GM12873 (cell line): Measurements from ENCODE around the gene ITM2B.

Experiments used
- TF ChIP-seq, protein P1 (sequence below): IDR thresholded peaks from 2 replicates; pipeline ENCODE4 v1.5.1; 2012; ENCODE audit warnings: low read depth, mild to moderate bottlenecking, moderate library complexity, low read length, control low read depth; ENCODE audit not compliant: insufficient read depth; ENCODE audit errors: missing control alignments

Gene ITM2B

GRCh38 chr13:48192411-48192935 is 40.5 kb upstream of the ITM2B start:
- TF ChIP-seq, protein P1, sequence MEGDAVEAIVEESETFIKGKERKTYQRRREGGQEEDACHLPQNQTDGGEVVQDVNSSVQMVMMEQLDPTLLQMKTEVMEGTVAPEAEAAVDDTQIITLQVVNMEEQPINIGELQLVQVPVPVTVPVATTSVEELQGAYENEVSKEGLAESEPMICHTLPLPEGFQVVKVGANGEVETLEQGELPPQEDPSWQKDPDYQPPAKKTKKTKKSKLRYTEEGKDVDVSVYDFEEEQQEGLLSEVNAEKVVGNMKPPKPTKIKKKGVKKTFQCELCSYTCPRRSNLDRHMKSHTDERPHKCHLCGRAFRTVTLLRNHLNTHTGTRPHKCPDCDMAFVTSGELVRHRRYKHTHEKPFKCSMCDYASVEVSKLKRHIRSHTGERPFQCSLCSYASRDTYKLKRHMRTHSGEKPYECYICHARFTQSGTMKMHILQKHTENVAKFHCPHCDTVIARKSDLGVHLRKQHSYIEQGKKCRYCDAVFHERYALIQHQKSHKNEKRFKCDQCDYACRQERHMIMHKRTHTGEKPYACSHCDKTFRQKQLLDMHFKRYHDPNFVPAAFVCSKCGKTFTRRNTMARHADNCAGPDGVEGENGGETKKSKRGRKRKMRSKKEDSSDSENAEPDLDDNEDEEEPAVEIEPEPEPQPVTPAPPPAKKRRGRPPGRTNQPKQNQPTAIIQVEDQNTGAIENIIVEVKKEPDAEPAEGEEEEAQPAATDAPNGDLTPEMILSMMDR, result no peak

DNA sequence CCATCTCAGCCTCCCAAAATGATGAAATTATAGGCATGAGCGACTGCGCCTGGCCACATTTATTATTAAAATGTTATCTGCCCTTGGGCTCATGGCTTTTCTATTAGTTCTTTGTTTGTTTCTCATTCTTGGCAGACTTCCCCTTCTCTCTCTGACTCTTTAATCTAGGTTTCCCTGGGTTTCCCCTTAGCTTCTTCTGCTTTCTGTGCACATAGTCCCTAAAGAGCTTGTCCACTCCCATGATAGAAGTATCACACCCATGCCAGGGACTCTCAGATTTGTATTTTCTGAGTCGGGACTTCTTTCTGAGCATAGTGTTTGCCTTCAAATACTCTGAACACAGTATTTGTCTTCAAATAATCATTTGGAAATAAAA is 38.6 kb upstream of the ITM2B start:
- TF ChIP-seq, protein P1, result no peak

- TF ChIP-seq, protein P1, result no peak
Measured at GRCh38 chr13:48199404-48199946, 33.5 kb upstream of the ITM2B start.

DNA sequence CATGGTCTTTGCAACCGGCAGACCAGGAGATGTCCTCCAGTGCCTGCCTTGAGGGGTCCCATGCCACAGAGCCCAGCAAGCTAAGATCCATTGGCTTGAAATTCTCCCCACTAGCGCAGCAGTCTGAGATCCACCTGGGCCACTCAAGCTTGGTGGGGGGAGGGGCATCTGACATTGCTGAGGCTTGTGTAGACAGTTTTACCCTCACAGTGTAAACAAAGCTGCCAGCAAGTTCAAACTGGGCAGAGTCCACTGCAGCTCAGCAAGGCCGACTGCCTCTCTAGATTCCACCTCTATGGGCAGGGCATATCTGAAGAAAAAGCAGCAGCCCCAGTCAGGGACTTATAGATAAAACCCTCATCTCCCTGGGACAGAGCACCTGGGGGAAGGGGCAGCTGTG is 32.0 kb upstream of the ITM2B start:
- TF ChIP-seq, protein P1, result no peak

DNA sequence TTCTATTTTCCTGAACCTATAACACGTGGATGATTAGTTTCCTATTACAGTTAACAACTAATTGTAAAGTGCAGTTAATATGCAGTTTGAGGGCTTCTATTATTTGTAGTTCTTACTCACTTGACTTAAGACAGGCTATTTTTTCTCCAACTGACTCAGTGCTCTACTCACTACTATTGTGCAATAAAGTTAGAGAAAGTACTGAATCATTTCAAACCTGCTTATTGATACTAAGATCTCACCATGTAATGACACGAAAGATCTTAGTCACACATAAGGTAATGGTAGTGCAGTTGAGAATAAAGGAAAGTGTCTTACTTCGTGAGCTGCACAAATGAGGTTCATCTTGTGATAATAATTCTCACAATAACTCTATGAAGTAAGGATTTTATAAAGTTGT is 22.8 kb upstream of the ITM2B start:
- TF ChIP-seq, protein P1, result no peak

DNA sequence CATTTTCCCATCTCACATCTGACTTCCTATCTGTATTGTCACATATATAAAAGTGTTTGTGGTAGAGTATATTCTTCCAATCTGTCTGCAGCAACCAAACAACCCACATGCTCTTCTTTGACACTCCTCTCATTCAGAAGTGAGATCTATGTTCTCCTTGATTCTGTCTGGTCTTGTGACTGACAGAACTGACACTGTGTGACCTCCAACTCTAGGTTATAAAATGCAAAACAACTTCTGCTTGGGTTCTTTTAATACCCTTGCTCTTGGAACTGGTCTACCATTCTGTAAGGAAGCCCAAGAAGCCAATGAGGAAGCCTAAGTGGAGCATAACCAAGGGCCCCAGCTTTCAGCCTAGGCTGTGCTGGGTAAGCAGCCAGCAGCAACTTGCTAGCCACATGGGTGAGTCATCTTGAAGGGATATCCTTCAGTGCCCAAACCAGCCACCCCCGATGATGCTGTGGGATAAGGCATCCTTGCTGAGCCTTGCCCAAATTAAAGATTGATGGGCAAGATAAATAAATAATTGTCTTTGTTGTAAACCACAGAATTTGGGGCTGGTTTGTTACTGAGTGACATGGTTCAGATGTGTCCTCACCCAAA is 18.4 kb upstream of the ITM2B start:
- TF ChIP-seq, protein P1, result no peak

DNA sequence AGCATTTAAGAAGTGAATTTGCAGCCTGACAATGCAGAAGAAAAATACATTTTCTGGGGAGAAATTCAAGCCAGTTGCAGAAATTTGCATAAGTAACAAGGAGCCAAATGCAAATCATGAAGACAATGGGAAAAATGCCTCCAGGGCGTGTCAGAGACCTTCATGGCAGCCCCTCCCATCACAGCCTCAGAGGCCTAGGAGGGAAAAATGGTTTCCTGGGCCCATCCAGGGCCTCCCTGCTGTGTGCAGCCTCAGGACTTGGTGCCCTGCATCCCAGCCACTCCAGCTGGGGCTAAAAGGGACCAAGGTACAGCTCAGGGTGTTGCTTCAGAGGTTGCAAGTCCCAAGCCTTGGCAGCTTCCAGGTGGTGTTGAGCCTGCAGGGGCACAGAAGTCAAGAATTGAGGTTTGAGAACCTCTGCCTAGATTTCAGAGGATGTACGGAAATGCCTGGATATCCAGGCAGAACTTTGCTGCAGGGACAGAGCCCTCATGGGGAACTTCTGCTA is 16.7 kb upstream of the ITM2B start:
- TF ChIP-seq, protein P1, result no peak
